ENCODE measurements around the gene CFAP74.

CFAP74 gene

GRCh38 chr1:1967151-1967550 is 36.4 kb downstream of the CFAP74 start:
- TF ChIP-seq GATA3 (IDR thresholded peaks at IDR 0.05; ENCODE audit: low read depth, low read length) (no peak), GATA2 (IDR thresholded peaks at IDR 0.05; ENCODE audit: low read depth, low read length) (no peak)

GRCh38 chr1:1966071-1966740 is 37.4 kb downstream of the CFAP74 start:
- no peak for TF ChIP-seq GATA3 (IDR thresholded peaks at IDR 0.05; ENCODE audit: low read depth, low read length)
- TF ChIP-seq GATA2 (IDR thresholded peaks at IDR 0.05; ENCODE audit: low read depth, low read length) = no peak

- TF ChIP-seq GATA2 (IDR thresholded peaks at IDR 0.05; ENCODE audit: low read depth, low read length) = no peak
- no peak for TF ChIP-seq GATA3 (IDR thresholded peaks at IDR 0.05; ENCODE audit: low read depth, low read length)
Measured at GRCh38 chr1:1965546-1965945, 38.0 kb downstream of the CFAP74 start.

GRCh38 chr1:1964811-1965210 is 38.8 kb downstream of the CFAP74 start:
- TF ChIP-seq GATA2 (IDR thresholded peaks at IDR 0.05; ENCODE audit: low read depth, low read length) = no peak
- no peak for TF ChIP-seq GATA3 (IDR thresholded peaks at IDR 0.05; ENCODE audit: low read depth, low read length)

- TF ChIP-seq GATA3 (IDR thresholded peaks at IDR 0.05; ENCODE audit: low read depth, low read length) (no peak), GATA2 (IDR thresholded peaks at IDR 0.05; ENCODE audit: low read depth, low read length) (no peak)
Measured at GRCh38 chr1:1963570-1963969, 40.0 kb downstream of the CFAP74 start.

- TF ChIP-seq GATA3 (IDR thresholded peaks at IDR 0.05; ENCODE audit: low read depth, low read length) = no peak
- no peak for TF ChIP-seq GATA2 (IDR thresholded peaks at IDR 0.05; ENCODE audit: low read depth, low read length)
Measured at GRCh38 chr1:1962752-1963151, 40.8 kb downstream of the CFAP74 start.

- TF ChIP-seq GATA3 (IDR thresholded peaks at IDR 0.05; ENCODE audit: low read depth, low read length) = no peak
- TF ChIP-seq GATA2 (IDR thresholded peaks at IDR 0.05; ENCODE audit: low read depth, low read length) = no peak
Measured at GRCh38 chr1:1960480-1961196, 42.9 kb downstream of the CFAP74 start.

GRCh38 chr1:1959840-1960479 is 43.6 kb downstream of the CFAP74 start:
- TF ChIP-seq GATA3 (IDR thresholded peaks at IDR 0.05; ENCODE audit: low read depth, low read length) = no peak
- TF ChIP-seq GATA2 (IDR thresholded peaks at IDR 0.05; ENCODE audit: low read depth, low read length) = no peak

GRCh38 chr1:1959459-1959839 is 44.1 kb downstream of the CFAP74 start:
- TF ChIP-seq GATA3 (IDR thresholded peaks at IDR 0.05; ENCODE audit: low read depth, low read length) = no peak
- TF ChIP-seq GATA2 (IDR thresholded peaks at IDR 0.05; ENCODE audit: low read depth, low read length) = no peak

GRCh38 chr1:1958071-1958541 is 45.5 kb downstream of the CFAP74 start:
- no peak for TF ChIP-seq GATA3 (IDR thresholded peaks at IDR 0.05; ENCODE audit: low read depth, low read length)
- TF ChIP-seq GATA2 (IDR thresholded peaks at IDR 0.05; ENCODE audit: low read depth, low read length) = no peak

GRCh38 chr1:1957533-1957961 is 46.0 kb downstream of the CFAP74 start:
- TF ChIP-seq GATA2 (IDR thresholded peaks at IDR 0.05; ENCODE audit: low read depth, low read length) = no peak
- TF ChIP-seq GATA3 (IDR thresholded peaks at IDR 0.05; ENCODE audit: low read depth, low read length) = no peak

- TF ChIP-seq GATA2 (IDR thresholded peaks at IDR 0.05; ENCODE audit: low read depth, low read length) = no peak
- no peak for TF ChIP-seq GATA3 (IDR thresholded peaks at IDR 0.05; ENCODE audit: low read depth, low read length)
Measured at GRCh38 chr1:1956586-1957532, 46.7 kb downstream of the CFAP74 start.

- TF ChIP-seq GATA3 (IDR thresholded peaks at IDR 0.05; ENCODE audit: low read depth, low read length) (no peak), GATA2 (IDR thresholded peaks at IDR 0.05; ENCODE audit: low read depth, low read length) (no peak)
Measured at GRCh38 chr1:1956101-1956500, 47.5 kb downstream of the CFAP74 start.
